CD4-positive, alpha-beta T cell (primary cell): ENCODE data around the gene MBNL3. TPM values are rescaled to one million over a fixed set of nuclear protein-coding genes. Genes with fewer than 3 reads are reported as not detected.

Experiments used
- ATAC-seq: fragments of 200-7000 bp; cut with Tn5 transposase; one replicate; pipeline ENCODE4 v1.10.0; 2022; ENCODE audit warnings: mild to moderate bottlenecking; ENCODE audit not compliant: poor library complexity
- CTCF ChIA-PET: fragments of 350-600 bp; sonication (Branson Sonifier 250); formaldehyde crosslinking; loops from one replicate; lab custom pipeline; 2021; ENCODE audit warnings: antibody characterized with exemption, inconsistent platforms; lab: Charles Lee
- POLR2A ChIA-PET: fragments of 350-600 bp; sonication (Branson Sonifier 250); formaldehyde crosslinking; loops from one replicate; lab custom pipeline; 2021; ENCODE audit warnings: antibody characterized with exemption, inconsistent platforms; lab: Charles Lee
- DNase-seq, 14 experiments: peaks; one replicate each; pipeline ENCODE4 v3.0.0-alpha.2; 2013 to 2020; ENCODE audit warnings: mixed read lengths in 2 of 14
- H3K27ac ChIP-seq, 2 donors: one replicate each; pipeline versions ENCODE4 v1.5.1 to v1.7.0; 2013; ENCODE audit warnings: low read length in 2 of 2, low read depth in 1 of 2, mild to moderate bottlenecking in 1 of 2
- H3K27me3 ChIP-seq, 2 experiments: 1 replicate in 1 of 2; 2 replicates in 1 of 2; pipeline versions ENCODE4 v1.6.1 to v1.7.0; 2013; ENCODE audit warnings: low read length in 2 of 2, control low read depth in 1 of 2, mild to moderate bottlenecking in 1 of 2, moderate library complexity in 1 of 2; ENCODE audit not compliant: insufficient read depth in 2 of 2, control insufficient read depth in 1 of 2
- H3K36me3 ChIP-seq: one replicate; pipeline ENCODE4 v1.6.1; 2013; ENCODE audit warnings: low read length, control low read depth; ENCODE audit not compliant: insufficient read depth
- H3K4me1 ChIP-seq: one replicate; pipeline ENCODE4 v1.6.1; 2013; ENCODE audit warnings: low read length, control low read depth; ENCODE audit not compliant: insufficient read depth
- H3K4me3 ChIP-seq: one replicate; pipeline ENCODE4 v1.5.1; 2013; ENCODE audit warnings: mild to moderate bottlenecking, low read length, moderate library complexity
- H3K9me3 ChIP-seq, 2 experiments: 1 replicate in 1 of 2; 2 replicates in 1 of 2; pipeline versions ENCODE4 v1.6.1 to v1.7.0; 2013; ENCODE audit warnings: low read length in 2 of 2, mild to moderate bottlenecking in 2 of 2, control low read depth in 1 of 2, moderate library complexity in 1 of 2; ENCODE audit not compliant: control insufficient read depth in 1 of 2, insufficient read depth in 1 of 2
- H3K27ac Mint-ChIP-seq: one replicate; pipeline ENCODE4 v1.8.0; 2020; ENCODE audit warnings: mixed read lengths
- H3K27me3 Mint-ChIP-seq: one replicate; pipeline ENCODE4 v1.8.0; 2021; ENCODE audit warnings: mixed read lengths
- H3K36me3 Mint-ChIP-seq: one replicate; pipeline ENCODE4 v1.8.0; 2021; ENCODE audit warnings: low read depth, mixed read lengths
- H3K4me1 Mint-ChIP-seq: one replicate; pipeline ENCODE4 v1.8.0; 2021; ENCODE audit warnings: low read depth, mixed read lengths
- H3K4me3 Mint-ChIP-seq: one replicate; pipeline ENCODE4 v1.8.0; 2020; ENCODE audit warnings: mild to moderate bottlenecking, mixed read lengths
- H3K9me3 Mint-ChIP-seq: one replicate; pipeline ENCODE4 v1.8.0; 2020; ENCODE audit warnings: mixed read lengths
- intact Hi-C, 2 experiments: fragments of 100-400 bp; cut with DNase I in 1 of 2; cut with micrococcal nuclease in 1 of 2; formaldehyde crosslinking; loops; one replicate each; pipeline versions ENCODE4 v1.15.1 to v1.9.0; 2023 to 2025; cut with DNase I, micrococcal nuclease
- total RNA-seq, 174 experiments: library from RNA in 2 of 174; stranded (reverse) in 2 of 174; gene quantifications; one replicate each; pipeline ENCODE4 v1.2.3 and lab custom pipeline; 2021 to 2026
- TF ChIP-seq, protein P1 (sequence below): fragments of 200-600 bp; IDR thresholded peaks from one replicate; pipeline ENCODE4 v1.8.0; 2022; ENCODE audit warnings: antibody characterized with exemption, mild to moderate bottlenecking

The MBNL3 gene
- total RNA-seq, 2 experiments from 2014 or later: 19.0 to 19.4 TPM

DNA sequence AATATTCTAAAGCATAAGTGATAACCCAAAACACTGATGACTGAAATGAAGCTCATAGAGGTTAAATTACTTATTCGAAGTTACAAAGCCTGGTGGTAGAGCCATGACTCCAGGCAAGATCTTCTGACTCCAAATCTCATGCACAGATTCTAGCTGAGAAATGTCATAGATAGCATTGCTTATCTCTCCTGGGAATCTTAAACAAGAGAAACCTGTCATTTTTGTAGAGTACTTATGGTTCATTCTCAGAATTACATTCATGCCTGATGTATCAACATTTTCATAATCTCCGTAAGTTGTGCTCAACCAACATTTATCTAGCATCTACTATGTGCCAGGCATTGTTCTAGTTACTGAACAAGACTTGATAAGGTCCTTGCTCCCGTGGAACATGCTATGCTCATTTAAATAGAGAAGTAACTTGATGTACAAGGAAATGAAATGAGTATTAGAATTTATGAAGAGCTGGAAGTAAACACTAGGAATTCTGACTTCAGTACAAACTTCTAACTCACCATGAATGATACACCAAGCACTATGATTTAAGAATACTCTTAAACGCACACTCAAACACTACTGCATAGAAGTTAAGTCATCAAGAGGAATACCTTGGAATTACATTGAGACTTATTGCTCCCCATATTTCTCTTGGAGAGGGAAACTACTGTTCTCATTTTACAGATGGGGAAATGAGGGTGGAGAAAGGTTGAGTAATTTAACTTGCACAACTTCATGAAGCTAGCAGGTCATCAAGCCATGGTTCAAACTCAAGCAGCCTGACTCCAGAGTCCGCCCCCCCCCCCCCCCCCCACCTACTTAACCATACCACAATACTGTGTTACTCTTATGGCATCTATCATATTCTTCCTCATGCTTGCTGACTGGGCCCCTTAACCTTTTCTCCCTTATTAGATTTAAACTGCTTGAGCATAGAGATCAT lies 45.4 kb downstream of the MBNL3 start:
- H3K4me3 ChIP-seq: no peak overlapping the region
- no peaks in the 10 kb centered on the region for H3K9me3 ChIP-seq
- peak in 2 of 14 experiments; percentile 2 for DNase-seq
- Mint-ChIP-seq H3K36me3 (no peaks in the 10 kb centered on the region), H3K4me3 (no peak overlapping the region), H3K4me1 (peaks cover 11% of the 10 kb centered on the region), H3K27ac (peak overlapping the region; percentile 9), H3K27me3 (no peaks in the 10 kb centered on the region), H3K9me3 (no peaks in the 10 kb centered on the region)
- TF ChIP-seq, protein P1, sequence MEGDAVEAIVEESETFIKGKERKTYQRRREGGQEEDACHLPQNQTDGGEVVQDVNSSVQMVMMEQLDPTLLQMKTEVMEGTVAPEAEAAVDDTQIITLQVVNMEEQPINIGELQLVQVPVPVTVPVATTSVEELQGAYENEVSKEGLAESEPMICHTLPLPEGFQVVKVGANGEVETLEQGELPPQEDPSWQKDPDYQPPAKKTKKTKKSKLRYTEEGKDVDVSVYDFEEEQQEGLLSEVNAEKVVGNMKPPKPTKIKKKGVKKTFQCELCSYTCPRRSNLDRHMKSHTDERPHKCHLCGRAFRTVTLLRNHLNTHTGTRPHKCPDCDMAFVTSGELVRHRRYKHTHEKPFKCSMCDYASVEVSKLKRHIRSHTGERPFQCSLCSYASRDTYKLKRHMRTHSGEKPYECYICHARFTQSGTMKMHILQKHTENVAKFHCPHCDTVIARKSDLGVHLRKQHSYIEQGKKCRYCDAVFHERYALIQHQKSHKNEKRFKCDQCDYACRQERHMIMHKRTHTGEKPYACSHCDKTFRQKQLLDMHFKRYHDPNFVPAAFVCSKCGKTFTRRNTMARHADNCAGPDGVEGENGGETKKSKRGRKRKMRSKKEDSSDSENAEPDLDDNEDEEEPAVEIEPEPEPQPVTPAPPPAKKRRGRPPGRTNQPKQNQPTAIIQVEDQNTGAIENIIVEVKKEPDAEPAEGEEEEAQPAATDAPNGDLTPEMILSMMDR: no peak
- ATAC-seq: no peak
- H3K4me1 ChIP-seq: no peaks in the 10 kb centered on the region
- ChIA-PET CTCF (interaction anchor here (0.6 kb wide), 1 partner anchor 31 kb away, joined by 3 read pairs; no protein-coding TSS in a partner anchor), POLR2A (no interaction called here)
- H3K27me3 ChIP-seq: no peaks in the 10 kb centered on the region
- no peaks in the 10 kb centered on the region for H3K36me3 ChIP-seq
- intact Hi-C loops: no loop called here
- no peak overlapping the region for H3K27ac ChIP-seq

DNA sequence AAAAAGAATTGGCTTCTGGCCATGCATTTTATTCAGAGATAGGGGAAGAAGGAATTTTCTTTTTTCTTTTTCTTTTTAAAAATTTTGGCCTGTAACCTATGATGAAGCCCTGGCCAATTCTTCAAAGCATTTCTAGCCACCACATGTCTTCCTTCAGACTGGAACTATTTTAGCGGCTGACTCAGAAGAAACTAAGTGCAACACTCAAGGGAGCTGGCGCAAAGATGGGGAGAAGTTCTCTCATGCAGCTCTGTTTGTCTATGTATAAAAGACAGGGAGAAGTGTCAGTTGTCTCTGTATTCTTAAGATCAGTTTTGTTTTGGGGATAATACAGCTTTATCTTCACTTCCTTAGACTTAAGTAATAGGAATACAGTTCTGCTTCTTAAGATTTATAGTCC lies 46.1 kb downstream of the MBNL3 start:
- no peaks in the 10 kb centered on the region for H3K27me3 ChIP-seq
- ATAC-seq (no peak), DNase-seq (no peak)
- intact Hi-C loops: no loop called here
- Mint-ChIP-seq H3K27me3 (no peaks in the 10 kb centered on the region), H3K4me1 (peaks cover 11% of the 10 kb centered on the region), H3K36me3 (no peaks in the 10 kb centered on the region), H3K27ac (peak overlapping the region; percentile 9), H3K9me3 (no peaks in the 10 kb centered on the region), H3K4me3 (no peak overlapping the region)
- ChIA-PET POLR2A (no interaction called here), CTCF (no interaction called here)
- H3K36me3 ChIP-seq: no peaks in the 10 kb centered on the region
- H3K27ac ChIP-seq: no peak overlapping the region
- no peaks in the 10 kb centered on the region for H3K4me1 ChIP-seq
- no peaks in the 10 kb centered on the region for H3K9me3 ChIP-seq
- TF ChIP-seq, protein P1: no peak
- H3K4me3 ChIP-seq: no peak overlapping the region

DNA sequence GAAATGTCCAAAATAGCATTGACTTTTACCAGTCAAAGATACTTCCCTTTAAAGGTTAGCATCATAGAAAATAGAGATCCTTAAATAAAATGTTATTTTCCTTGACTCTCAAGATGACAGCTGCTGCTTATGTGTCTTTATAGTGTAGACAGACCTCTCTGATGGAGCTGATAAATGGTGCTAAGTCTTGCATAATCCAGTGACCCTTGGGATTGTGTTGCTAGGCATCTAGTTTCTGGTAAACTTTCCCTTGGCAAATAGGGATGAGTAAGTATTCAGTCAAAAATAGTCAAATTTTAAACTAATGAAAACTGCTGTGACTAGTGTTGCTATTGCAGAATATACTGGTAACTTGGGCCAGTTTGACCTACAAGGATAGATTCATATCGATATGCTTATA lies 53.6 kb downstream of the MBNL3 start:
- Histone ChIP-seq H3K9me3 (no peaks in the 10 kb centered on the region), H3K4me1 (no peaks in the 10 kb centered on the region), H3K36me3 (no peaks in the 10 kb centered on the region), H3K27ac (no peak overlapping the region), H3K27me3 (no peaks in the 10 kb centered on the region), H3K4me3 (no peak overlapping the region)
- ChIA-PET CTCF (no interaction called here), POLR2A (no interaction called here)
- intact Hi-C loops: no loop called here
- H3K36me3 Mint-ChIP-seq: peaks cover 10% of the 10 kb centered on the region
- no peak overlapping the region for H3K4me3 Mint-ChIP-seq
- TF ChIP-seq, protein P1: no peak
- no peaks in the 10 kb centered on the region for H3K27me3 Mint-ChIP-seq
- H3K4me1 Mint-ChIP-seq: no peaks in the 10 kb centered on the region
- H3K27ac Mint-ChIP-seq: no peak overlapping the region
- ATAC-seq (no peak), DNase-seq (no peak)
- H3K9me3 Mint-ChIP-seq: no peaks in the 10 kb centered on the region
